H1 (cell line): ENCODE measurements around the gene CDCA4. TPM values are rescaled to one million over a fixed set of nuclear protein-coding genes. Genes with fewer than 3 reads are reported as not detected.

Source experiments
- CTCF ChIP-seq, 3 experiments: IDR thresholded peaks; 1 replicate in 2 of 3; 2 replicates in 1 of 3; pipeline versions ENCODE4 v1.5.1 to v1.6.1; 2011; ENCODE audit warnings: low read length in 3 of 3, mild to moderate bottlenecking in 3 of 3, inconsistent platforms in 2 of 3, low read depth in 1 of 3, moderate library complexity in 1 of 3; ENCODE audit not compliant: insufficient read depth in 1 of 3; ENCODE audit errors: control extremely low read depth in 1 of 3
- KDM5A ChIP-seq: fragments of 200-600 bp; IDR thresholded peaks from 2 replicates; pipeline ENCODE4 v1.7.1; 2012; ENCODE audit warnings: mild to moderate bottlenecking, low read length, inconsistent platforms, mixed read lengths
- POLR2A ChIP-seq, 2 experiments: IDR thresholded peaks; 1 replicate in 1 of 2; 2 replicates in 1 of 2; pipeline ENCODE4 v1.6.1; 2011; ENCODE audit warnings: low read depth in 2 of 2, low read length in 2 of 2, mild to moderate bottlenecking in 2 of 2; ENCODE audit errors: control extremely low read depth in 1 of 2
- SIX5 ChIP-seq: IDR thresholded peaks from 2 replicates; pipeline ENCODE4 v1.6.1; 2011; ENCODE audit warnings: mild to moderate bottlenecking, low read depth, low read length
- polyA plus RNA-seq, 7 experiments: library from polyadenylated mRNA; depleted of rRNA in 3 of 7; stranded (reverse) in 5 of 7; unstranded in 2 of 7; fragments of >200 nt in 5 of 7; fragments of 200-250 nt in 2 of 7; gene quantifications; 1 replicate in 5 of 7; 2 replicates in 1 of 7; 4 replicates in 1 of 7; pipeline versions ENCODE4 v1.2.1 to v1.2.3, GENCODE V29; 2011 to 2013; ENCODE audit warnings: missing spikeins in 2 of 7, mixed read lengths in 2 of 7
- total RNA-seq: library from RNA; stranded (reverse); fragmentation: NEBNext Ultra II Directional; extraction: Animal tissue kit (Norgen Biotek cat#: 25700); gene quantifications from 2 replicates; pipeline ENCODE4 v1.2.1, GENCODE V29; 2021

CDCA4 gene
- total and polyA plus RNA-seq, 2 of the 8 experiments (the other 6 are each of a cell fraction or from before 2014, with no cell fraction given): 49.9 to 62.4 TPM

GRCh38 chr14:105042813-105043212 is 21.9 kb upstream of the CDCA4 start (continued):
- TF ChIP-seq CTCF (IDR thresholded peaks at IDR 0.05; ENCODE audit: control extremely low read depth in 1 of 3, insufficient read depth in 1 of 3, low read depth in 1 of 3, low read length in 3 of 3) (no peak), SIX5 (no peak), KDM5A (no peak), POLR2A (IDR thresholded peaks at IDR 0.05; ENCODE audit: control extremely low read depth in 1 of 2, low read depth in 2 of 2, low read length in 2 of 2) (no peak)
